Activated CD4-positive, alpha-beta memory T cell treated with anti-CD3 and anti-CD28 coated beads, Interleukin-2, amount 10 ng/mL, durations not matched to agents 7 days and 5 days (primary cell): ENCODE results near the gene SH3TC1. TPM values are rescaled to one million over a fixed set of nuclear protein-coding genes. Genes with fewer than 3 reads are reported as not detected.

Source experiments
- CTCF ChIA-PET: fragments of 350-600 bp; sonication (Branson Sonifier 250); formaldehyde crosslinking; loops from one replicate; lab custom pipeline; 2021; ENCODE audit warnings: antibody characterized with exemption, inconsistent platforms; lab: Charles Lee
- POLR2A ChIA-PET: fragments of 350-600 bp; sonication (Branson Sonifier 250); formaldehyde crosslinking; loops from one replicate; lab custom pipeline; 2021; ENCODE audit warnings: antibody characterized with exemption; lab: Charles Lee
- DNase-seq: peaks from one replicate; pipeline ENCODE4 v3.0.0-alpha.2; 2020
- H3K27ac Mint-ChIP-seq: one replicate; pipeline ENCODE4 v1.8.0; 2021; ENCODE audit warnings: mild to moderate bottlenecking, mixed read lengths
- H3K27me3 Mint-ChIP-seq: one replicate; pipeline ENCODE4 v1.8.0; 2021; ENCODE audit warnings: mixed read lengths
- H3K36me3 Mint-ChIP-seq: one replicate; pipeline ENCODE4 v1.8.0; 2021; ENCODE audit warnings: low read depth, mixed read lengths
- H3K4me1 Mint-ChIP-seq: one replicate; pipeline ENCODE4 v1.8.0; 2021; ENCODE audit warnings: mixed read lengths
- H3K4me3 Mint-ChIP-seq: one replicate; pipeline ENCODE4 v1.8.0; 2021; ENCODE audit warnings: mild to moderate bottlenecking, mixed read lengths
- H3K9me3 Mint-ChIP-seq: one replicate; pipeline ENCODE4 v1.8.0; 2021; ENCODE audit warnings: mixed read lengths
- total RNA-seq, 2 experiments: library from RNA; stranded (reverse); gene quantifications; one replicate each; pipeline ENCODE4 v1.2.3, GENCODE V29; 2021

Gene SH3TC1
- total RNA-seq: 10 to 100 TPM; 16.8 to 19.5 TPM

DNA sequence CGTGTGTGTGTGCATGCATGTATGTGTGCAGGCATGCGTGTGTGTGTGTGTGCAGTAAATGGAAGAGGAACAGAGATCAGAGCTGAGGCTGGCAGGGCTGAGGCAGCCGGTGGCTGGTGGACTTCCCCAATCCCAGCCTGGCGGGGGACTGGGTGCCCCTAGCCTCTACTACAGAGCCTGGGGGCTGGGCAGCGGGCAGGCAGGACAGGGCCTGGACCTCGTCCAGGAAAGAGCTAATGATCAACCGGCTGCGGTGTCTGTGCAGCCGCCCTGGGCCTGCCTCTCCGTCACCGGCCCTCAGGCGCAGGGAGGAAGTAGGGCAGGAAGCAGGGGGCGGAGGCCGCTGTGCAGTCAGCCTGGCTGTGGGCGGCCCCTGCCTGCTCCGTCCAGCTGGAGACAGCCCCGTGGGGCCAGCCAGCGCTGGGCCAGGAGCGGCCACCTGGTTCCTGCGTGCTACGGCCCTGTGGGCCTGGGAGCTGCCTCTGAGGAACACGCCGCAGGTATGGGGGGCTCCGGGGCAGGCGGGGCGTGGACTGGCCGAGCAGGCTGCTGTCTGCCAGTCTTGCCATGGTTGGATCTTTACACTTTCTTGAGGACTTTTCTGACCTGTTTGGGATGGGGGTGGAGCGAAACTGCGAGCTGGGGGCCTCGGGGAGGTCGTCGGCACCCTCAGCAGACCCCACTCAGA is at the start of gene SH3TC1:
Gene SH3TC1 (plus strand): TSS at position 385 of the 688 bp plus-strand sequence. CDS start 5,905 bp downstream, outside the sequence.
- H3K4me1 Mint-ChIP-seq: peaks cover 37% of the 10 kb centered on the region
- DNase-seq: peak; percentile 77
- H3K36me3 Mint-ChIP-seq: no peaks in the 10 kb centered on the region
- H3K27ac Mint-ChIP-seq: peak within 1 kb of the TSS; percentile 78
- H3K4me3 Mint-ChIP-seq: peak within 1 kb of the TSS; percentile 85
- no peaks in the 10 kb centered on the region for H3K27me3 Mint-ChIP-seq
- no peaks in the 10 kb centered on the region for H3K9me3 Mint-ChIP-seq
- ChIA-PET POLR2A (interaction anchor here (0.8 to 2.4 kb wide), 9 partner anchors 9 to 241 kb away, joined by 3 to 12 read pairs (median 4); partner anchors contain the start of genes ABLIM2, ACOX3 and TRMT44), CTCF (interaction anchor here (0.6 to 3.5 kb wide), 4 partner anchors 22 to 396 kb away, joined by 3 to 14 read pairs (median 4); no protein-coding TSS in a partner anchor)

DNA sequence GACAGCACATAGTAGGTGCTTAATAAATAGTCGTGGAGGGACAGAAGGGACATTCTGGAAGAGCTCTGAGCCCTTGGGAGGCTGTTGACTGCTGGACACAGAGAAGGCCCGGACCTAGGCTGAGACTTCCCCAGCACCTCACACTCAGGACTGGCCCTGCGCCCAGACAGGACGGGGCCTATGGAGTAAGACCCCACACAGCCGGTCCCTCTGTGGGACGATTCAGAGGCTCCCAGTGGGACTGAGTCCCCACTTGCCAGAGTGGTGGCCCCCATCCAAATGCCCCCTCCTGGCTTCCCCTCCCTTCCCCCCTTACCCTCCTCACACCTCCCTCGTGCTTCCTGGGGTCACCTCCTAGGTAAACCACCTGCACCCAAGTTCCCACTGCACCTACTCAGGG is 49.4 kb upstream of the SH3TC1 start:
- DNase-seq: no peak
- ChIA-PET CTCF (no interaction called here), POLR2A (no interaction called here)
- H3K27me3 Mint-ChIP-seq: peaks cover 2% of the 10 kb centered on the region
- no peak overlapping the region for H3K27ac Mint-ChIP-seq
- H3K9me3 Mint-ChIP-seq: no peaks in the 10 kb centered on the region
- no peaks in the 10 kb centered on the region for H3K4me1 Mint-ChIP-seq
- no peaks in the 10 kb centered on the region for H3K36me3 Mint-ChIP-seq
- H3K4me3 Mint-ChIP-seq: no peak overlapping the region

DNA sequence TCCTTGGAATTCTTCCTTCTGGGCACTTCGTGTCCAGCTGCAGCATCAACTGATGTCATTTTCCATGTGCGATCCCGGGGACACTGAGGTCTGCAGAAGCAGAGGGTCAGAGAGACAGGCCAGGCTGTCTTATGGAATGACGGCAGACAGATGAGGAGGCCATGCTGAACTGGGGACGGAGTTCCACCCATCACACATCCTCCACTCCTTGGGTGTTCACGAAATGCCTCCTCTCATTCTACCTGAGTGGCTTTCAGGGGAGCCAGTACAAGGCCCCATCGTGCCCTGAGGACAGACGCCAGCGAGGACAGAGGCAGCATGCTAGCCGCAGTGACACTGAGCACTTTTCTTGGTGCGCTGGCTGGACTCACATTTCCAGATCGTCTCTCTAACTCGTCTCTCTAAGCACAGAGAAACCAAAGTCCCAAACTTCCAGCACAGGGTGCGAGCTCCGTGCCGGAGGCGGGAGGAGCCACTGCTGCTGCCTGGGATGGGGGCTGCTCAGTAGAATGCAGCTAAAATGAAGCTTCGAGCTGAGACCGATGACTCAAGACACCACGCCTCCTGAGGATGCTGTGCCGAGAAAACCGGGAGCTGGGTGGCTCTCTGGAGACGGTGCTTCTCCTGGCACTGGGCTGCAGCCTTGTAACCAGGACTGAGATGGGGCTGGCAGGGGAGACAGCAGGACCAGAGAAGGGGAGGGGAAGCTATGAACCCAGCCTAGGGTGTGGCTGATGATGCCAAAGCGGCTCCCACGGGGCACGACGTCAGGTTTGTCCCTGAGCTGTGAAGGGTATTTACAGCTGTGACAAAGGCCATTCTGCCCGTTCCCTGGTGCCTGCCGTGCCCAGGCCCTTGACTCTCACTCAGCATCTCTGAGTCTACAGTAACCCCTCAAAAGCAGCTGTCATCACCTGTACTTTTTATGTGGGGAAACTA is 48.7 kb upstream of the SH3TC1 start:
- no peak overlapping the region for H3K4me3 Mint-ChIP-seq
- CTCF ChIA-PET: no interaction called here

DNA sequence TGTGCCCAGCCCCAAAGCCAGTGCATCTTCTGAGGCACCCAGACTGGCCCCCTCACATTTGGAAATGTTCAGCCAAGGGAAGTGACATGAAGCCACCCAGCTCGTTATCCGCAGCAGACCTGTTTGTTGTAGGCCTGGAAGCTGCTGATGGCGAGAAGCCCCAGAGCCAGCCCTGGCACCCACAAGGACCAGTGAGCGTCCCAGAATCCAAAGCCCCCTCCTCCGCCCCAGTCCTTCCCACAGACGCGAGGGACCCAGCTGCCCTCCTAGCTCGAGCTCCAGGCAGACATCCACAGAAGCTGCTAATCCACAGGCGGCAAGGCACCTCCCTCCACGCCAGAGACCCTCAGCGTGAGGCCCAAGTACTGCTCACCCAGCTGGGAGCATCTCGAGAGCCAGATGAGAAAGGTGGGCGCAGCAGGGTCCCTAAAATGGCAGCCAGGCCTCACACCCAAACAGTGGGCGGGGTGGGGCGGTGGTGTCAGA is 47.9 kb upstream of the SH3TC1 start:
- H3K9me3 Mint-ChIP-seq: no peaks in the 10 kb centered on the region
- peaks cover 3% of the 10 kb centered on the region for H3K27me3 Mint-ChIP-seq
- POLR2A ChIA-PET: no interaction called here
- no peaks in the 10 kb centered on the region for H3K36me3 Mint-ChIP-seq
- no peak overlapping the region for H3K27ac Mint-ChIP-seq
- no peaks in the 10 kb centered on the region for H3K4me1 Mint-ChIP-seq
- no peak for DNase-seq
- no peak overlapping the region for H3K4me3 Mint-ChIP-seq
- CTCF ChIA-PET: no interaction called here

More for the DNA sequence above, 48.7 kb upstream of the SH3TC1 start:
- Mint-ChIP-seq H3K4me1 (no peaks in the 10 kb centered on the region), H3K27ac (no peak overlapping the region), H3K36me3 (no peaks in the 10 kb centered on the region), H3K9me3 (no peaks in the 10 kb centered on the region), H3K27me3 (peaks cover 3% of the 10 kb centered on the region)
- POLR2A ChIA-PET: no interaction called here
- DNase-seq: no peak

DNA sequence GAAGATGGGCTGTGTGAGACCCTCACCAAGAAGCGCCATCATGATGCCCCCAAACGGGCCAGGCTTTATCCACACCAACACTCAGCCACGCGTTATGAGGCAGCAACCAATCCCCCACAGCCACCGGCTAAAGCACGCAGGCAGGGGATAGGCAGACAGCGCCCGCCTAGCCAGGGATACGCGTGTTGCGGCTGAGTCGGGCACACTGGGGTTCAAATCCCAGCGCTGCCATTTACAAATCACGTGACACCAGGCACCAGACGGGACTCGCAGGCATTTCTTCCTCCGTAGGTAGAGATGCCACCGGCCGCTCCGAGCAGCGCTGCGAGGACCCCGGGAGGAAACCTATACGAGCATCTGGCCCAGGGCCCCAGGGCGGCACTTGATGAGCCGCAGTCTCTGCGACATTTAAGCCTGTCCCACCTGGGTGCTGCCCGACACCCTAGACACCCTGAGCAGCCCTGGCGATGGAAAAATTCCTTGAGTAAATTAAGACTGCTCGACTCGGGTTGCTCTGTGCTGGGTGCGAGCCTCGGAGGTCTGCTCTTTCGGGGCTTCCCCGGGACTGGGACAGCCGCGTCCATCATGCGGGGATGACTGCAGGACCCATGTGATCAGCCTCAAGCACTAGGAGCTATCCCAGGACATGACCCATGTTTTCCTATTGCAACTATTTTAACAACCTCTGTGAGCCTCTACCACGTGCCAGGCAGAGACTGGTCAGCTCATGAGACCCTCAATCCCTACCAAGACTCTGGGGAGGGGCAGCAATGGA is 46.8 kb upstream of the SH3TC1 start:
- Mint-ChIP-seq H3K4me1 (no peaks in the 10 kb centered on the region), H3K27ac (no peak overlapping the region), H3K36me3 (no peaks in the 10 kb centered on the region), H3K4me3 (no peak overlapping the region), H3K27me3 (peaks cover 9% of the 10 kb centered on the region), H3K9me3 (no peaks in the 10 kb centered on the region)
- ChIA-PET POLR2A (no interaction called here), CTCF (no interaction called here)
- no peak for DNase-seq

DNA sequence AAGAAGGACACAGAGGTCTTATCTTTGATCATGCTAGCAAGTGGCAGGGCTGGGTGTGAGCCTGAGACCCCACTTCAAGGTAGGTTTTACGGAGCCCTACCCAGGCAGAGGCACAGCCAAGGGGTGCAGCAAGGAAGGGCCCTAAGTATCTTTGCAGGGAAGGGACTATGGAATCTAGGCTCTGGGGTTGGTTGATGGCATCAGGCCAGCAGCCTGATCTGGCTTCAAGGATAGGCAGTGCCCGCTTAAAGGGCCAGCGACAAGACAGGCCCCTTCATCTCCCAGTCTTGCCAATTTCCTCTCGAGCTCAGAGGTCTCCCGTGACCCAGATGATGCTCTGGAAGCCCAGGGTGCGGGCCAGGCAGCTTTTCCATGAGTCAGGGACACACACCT is 46.2 kb upstream of the SH3TC1 start:
- POLR2A ChIA-PET: interaction anchor here (1.2 kb wide), 1 partner anchor 11 kb away, joined by 3 read pairs; no protein-coding TSS in a partner anchor
- no peak for DNase-seq
- Mint-ChIP-seq H3K36me3 (no peaks in the 10 kb centered on the region), H3K27me3 (peaks cover 13% of the 10 kb centered on the region), H3K4me1 (peaks cover 4% of the 10 kb centered on the region), H3K9me3 (no peaks in the 10 kb centered on the region), H3K4me3 (no peak overlapping the region), H3K27ac (no peak overlapping the region)
- CTCF ChIA-PET: no interaction called here

DNA sequence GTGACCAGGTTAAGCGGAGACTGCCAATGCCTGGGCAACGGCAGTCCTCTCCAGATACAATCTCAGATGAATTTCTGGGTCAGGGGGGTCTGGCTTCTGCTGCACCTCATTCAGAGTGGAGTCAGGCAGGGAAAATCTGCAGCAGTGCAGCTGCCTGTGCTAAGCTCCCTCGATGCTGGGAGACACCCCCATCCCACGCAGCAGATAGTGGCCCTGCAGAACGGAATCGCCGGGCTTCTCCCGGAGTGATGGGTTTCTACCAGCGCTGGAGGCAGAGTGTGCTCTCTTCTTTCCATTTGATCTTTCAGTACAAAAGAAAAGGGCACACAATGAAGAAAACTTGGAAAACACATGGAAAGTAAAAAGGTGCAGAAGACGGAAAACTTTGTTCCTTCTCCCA is 45.6 kb upstream of the SH3TC1 start:
- H3K36me3 Mint-ChIP-seq: no peaks in the 10 kb centered on the region
- CTCF ChIA-PET: no interaction called here
- H3K4me3 Mint-ChIP-seq: no peak overlapping the region
- H3K4me1 Mint-ChIP-seq: peaks cover 4% of the 10 kb centered on the region
- POLR2A ChIA-PET: interaction anchor here (1.2 kb wide), 1 partner anchor 11 kb away, joined by 3 read pairs; no protein-coding TSS in a partner anchor
- DNase-seq: no peak
- H3K9me3 Mint-ChIP-seq: no peaks in the 10 kb centered on the region
- no peak overlapping the region for H3K27ac Mint-ChIP-seq
- peaks cover 13% of the 10 kb centered on the region for H3K27me3 Mint-ChIP-seq

DNA sequence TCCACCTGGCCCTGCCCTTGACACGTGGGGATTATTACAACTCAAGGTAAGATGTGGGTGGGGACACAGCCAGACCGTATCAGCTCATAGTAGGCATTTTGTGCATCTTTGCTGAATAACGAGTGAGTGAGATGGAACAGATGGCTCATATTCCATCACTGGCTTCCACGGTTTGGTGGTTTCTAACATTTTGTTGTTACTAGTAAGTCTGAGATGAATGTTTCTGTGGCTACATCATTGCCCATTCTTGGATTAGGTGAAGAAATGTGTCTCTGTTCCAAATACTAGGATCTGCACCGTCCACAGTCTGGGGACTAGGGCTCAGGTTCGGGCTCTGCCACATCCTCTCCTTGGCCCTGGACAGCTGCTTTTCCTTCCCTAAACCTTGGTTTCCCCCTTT is 44.0 kb upstream of the SH3TC1 start:
- H3K9me3 Mint-ChIP-seq: no peaks in the 10 kb centered on the region
- POLR2A ChIA-PET: no interaction called here
- peaks cover 17% of the 10 kb centered on the region for H3K27me3 Mint-ChIP-seq
- DNase-seq: no peak
- no peak overlapping the region for H3K27ac Mint-ChIP-seq
- CTCF ChIA-PET: no interaction called here
- H3K4me1 Mint-ChIP-seq: peaks cover 11% of the 10 kb centered on the region
- H3K4me3 Mint-ChIP-seq: no peak overlapping the region
- no peaks in the 10 kb centered on the region for H3K36me3 Mint-ChIP-seq

DNA sequence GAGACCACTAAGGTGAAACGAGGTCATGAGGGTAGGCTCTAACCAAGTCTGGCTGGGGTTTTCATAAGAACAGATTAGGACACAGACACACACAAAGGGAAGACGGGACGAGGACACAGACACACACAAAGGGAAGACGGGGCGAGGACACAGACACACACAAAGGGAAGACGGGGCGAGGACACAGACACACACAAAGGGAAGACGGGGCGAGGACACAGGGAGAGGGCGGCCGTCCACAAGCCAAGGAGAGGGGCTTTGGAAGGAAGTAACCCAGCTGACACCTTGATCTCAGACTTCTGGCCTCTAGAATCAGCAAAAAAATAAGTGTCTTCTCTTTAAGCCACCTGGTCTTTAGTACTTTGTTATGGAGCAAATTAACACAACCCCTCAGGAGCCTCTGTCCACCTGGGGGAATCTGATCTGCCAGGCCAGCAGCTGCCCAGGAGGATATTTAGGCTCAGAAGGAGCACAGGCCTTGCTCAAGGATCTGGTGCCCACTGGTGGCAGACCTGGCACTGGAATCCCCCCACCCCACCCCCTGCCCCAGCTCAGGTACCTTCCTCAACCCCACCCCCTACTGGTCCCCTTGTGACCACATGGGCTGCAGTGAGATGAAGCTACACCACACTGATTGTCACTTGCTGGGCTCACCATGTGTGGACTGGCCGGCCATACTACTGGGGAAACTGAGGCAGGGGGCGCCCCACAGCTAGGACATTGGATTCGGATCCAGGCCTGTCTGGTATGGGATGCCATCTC is 43.2 kb upstream of the SH3TC1 start:
- no peak for DNase-seq
- no peak overlapping the region for H3K27ac Mint-ChIP-seq
- POLR2A ChIA-PET: no interaction called here

DNA sequence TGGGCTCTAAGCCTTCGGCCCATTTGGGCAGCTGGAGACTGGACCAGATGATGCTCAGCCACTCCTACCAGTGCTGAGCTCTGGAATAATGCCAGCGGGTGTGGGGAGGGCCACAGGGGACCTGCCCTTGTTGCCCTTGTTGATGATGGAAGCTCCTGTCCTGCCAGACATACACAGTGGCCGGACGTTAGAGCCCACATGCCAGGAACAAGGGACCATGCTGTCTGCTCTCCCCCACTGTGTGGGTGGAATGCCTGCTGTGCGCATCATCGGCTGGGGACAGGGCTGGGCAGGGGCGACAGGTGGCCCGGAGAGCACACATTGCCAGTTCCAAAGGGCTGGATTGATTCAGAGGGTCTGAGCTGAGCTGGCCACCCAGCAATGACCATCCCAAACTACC is 42.5 kb upstream of the SH3TC1 start:
- DNase-seq: no peak
- peaks cover 11% of the 10 kb centered on the region for H3K4me1 Mint-ChIP-seq
- ChIA-PET POLR2A (no interaction called here), CTCF (no interaction called here)
- no peak overlapping the region for H3K27ac Mint-ChIP-seq
- H3K36me3 Mint-ChIP-seq: no peaks in the 10 kb centered on the region
- H3K4me3 Mint-ChIP-seq: no peak overlapping the region
- peaks cover 18% of the 10 kb centered on the region for H3K27me3 Mint-ChIP-seq
- H3K9me3 Mint-ChIP-seq: no peaks in the 10 kb centered on the region

More for the DNA sequence above, 43.2 kb upstream of the SH3TC1 start:
- Mint-ChIP-seq H3K36me3 (no peaks in the 10 kb centered on the region), H3K4me3 (no peak overlapping the region), H3K27me3 (peaks cover 18% of the 10 kb centered on the region), H3K9me3 (no peaks in the 10 kb centered on the region), H3K4me1 (peaks cover 11% of the 10 kb centered on the region)
- CTCF ChIA-PET: no interaction called here

DNA sequence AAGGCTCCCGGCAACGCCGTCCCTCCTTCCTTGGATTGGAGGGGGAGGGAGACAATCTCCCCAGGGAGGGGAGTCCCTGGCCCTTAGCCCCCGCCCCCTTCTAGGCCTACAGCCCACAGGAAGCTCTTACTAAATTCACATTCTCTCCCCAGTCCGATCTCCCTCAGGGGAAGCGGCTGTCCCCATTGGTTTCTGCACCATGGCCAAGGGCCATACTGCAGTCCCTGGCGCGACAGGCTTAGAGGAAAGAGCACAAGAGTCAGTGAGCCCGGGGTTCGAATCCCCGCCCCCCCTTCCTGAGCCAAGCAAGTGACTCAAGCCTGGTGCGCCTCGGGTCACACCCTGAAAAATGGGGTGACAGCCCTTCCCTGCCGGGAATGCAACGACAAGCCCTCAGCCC is 41.6 kb upstream of the SH3TC1 start:
- H3K27ac Mint-ChIP-seq: no peak overlapping the region

More for the DNA sequence above, 41.6 kb upstream of the SH3TC1 start:
- Mint-ChIP-seq H3K4me1 (peaks cover 11% of the 10 kb centered on the region), H3K9me3 (no peaks in the 10 kb centered on the region), H3K27me3 (peaks cover 18% of the 10 kb centered on the region), H3K4me3 (no peak overlapping the region), H3K36me3 (no peaks in the 10 kb centered on the region)
- DNase-seq: no peak
- CTCF ChIA-PET: no interaction called here
- POLR2A ChIA-PET: no interaction called here
